D341Med (cell line): Measurements from ENCODE around the gene STK25.

Experiments
- DNase-seq: peaks from one replicate; pipeline ENCODE4 v3.0.0; 2012; ENCODE audit warnings: low spot score

STK25 gene

DNA sequence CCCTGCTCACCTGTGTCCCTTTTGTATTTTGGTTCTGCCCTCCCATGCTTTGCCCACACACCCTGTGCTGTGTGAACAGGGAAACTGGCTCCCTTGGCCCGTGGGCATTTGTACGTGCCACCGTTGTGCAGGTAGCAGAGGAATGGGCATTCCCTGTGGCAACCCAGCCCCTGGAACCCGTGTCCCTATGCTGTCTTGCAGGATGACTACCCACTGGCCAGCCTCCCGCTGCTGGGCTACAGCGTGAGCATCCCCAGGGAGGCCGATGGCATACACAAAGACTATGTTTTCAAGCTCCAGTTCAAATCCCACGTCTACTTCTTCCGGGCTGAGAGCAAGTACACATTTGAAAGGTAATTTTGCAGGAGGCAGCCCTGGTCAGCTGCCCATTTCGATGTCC, 15.3 kb downstream of the STK25 start:
- no peak for DNase-seq

DNA sequence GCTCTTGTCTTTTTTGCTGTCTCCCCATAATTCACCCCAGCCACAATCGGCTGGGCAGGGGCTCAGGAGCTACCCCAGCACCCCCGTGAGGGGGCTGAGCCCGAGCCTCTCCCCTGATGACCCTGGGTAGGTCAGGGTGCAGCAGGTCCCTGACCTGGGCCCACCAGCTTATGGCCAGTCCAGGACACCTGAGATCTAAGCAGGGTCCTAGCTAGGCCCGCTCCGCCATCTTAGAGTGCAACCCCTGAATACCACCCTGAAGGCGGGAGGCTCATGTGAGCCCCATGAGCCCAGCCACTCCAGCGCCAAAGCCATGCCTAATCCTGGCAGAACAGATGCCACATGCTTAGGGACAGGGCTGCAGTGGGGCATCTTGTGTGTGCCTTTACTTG, 16.2 kb downstream of the STK25 start:
- DNase-seq = no peak

DNA sequence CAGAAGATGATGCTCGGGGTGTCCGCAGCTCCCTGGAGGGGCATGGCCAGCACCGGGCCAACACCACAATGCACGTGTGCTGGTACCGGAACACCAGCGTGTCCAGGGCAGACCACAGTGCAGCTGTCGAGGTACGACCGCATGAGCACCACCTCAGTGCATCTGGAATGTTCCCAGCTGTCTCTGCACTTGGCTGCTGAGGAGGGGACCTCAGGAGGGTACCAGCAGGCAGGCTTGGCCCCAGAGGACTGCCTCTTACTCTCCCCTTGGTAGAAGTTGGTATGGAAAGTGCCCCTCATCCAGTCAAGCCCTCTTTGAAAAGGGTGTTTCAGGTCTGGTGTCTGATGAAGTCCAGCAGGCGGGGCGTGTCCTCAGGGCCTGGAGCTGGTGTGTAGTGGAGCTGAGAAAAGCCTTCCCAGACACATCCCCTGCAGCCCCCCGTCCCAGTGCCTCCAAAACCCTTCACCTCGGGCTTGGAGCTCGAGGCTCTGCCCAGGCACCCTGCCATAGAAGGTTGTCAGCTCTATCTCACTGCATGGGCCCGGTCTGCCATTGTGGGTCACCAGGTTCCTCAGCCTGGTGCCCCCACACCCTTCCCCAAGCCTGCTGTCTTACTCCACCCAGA, 16.7 kb downstream of the STK25 start:
- DNase-seq = no peak

DNA sequence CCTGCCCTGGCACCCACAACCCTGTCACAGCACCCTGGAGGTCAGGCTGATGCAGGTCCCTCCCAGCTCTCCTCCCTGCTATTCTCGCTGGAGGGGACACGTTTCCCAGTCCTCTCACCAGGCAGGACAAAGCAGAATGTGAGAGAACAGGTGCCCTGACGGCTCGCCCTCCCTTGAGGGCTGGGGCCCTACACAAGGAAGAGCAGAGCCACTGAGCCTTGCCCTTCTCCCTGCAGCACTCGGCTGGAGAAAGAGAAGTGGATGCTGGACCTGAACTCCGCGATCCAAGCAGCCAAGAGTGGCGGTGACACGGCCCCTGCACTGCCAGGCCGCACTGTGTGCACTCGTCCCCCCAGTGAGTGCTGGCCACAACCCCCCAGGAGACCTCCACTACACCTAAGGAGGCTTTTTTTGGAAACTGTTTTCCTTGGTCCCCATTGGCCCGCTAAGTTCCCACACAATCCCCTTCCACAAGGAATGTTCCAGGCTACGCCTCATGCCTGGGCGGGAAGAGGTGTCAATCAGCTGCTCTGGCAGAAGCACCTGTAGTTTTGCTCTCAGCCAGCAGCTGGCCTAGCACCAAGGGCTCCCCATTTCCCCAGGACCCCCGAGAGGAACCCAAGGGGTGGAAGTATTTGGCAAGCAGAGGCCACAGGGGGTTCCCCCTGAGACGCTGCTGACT, 17.4 kb downstream of the STK25 start:
- no peak for DNase-seq

DNA sequence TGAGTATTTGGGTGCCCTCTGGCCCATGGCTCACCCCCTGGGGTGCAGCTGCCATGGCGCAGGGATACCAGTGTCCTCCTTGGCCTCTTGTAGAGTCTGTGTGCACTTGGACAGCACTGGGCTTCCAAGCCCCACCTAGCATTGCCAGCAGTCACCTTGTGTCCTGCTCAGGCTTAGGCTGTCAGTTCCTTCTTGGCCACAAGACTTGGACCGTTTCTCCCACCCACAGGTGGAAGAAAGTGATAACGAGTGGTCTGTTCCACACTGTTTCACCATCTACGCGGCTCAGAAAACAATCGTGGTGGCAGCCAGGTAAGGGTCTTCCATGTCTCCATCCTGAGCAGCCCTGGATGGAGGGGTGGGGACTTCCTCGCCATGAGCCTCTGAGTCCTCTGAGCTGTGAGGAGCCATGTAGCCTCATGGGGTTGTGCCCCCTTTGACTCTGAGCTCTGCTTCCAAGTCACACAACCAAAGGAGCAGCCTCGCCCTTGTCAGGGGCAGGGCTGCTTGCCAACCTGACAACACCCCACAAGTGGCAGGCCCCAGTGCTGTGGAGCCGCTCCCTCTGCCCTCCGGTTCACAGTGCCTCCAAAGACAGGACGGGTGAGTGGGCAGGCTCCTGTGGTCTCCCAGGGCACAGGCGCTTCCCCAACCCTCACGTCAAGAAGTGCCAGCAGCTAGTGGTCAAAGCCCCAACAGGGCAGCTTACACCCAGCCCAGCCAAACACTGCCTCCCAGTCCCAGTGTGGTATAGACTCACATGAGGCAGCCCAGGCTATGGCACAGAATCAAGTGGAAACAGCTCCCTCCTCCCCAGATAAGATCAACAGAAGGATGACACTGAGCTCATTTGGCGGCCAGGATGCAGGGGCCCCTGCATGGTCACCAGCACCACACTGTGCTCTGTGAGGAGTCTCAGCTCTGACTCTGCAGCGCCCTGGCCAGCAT, 18.4 kb downstream of the STK25 start:
- no peak for DNase-seq

GRCh38 chr2:241489088-241489487, 19.3 kb downstream of the STK25 start:
- DNase-seq = no peak

- DNase-seq = no peak
Measured at GRCh38 chr2:241485172-241485911, 23.0 kb downstream of the STK25 start.

DNA sequence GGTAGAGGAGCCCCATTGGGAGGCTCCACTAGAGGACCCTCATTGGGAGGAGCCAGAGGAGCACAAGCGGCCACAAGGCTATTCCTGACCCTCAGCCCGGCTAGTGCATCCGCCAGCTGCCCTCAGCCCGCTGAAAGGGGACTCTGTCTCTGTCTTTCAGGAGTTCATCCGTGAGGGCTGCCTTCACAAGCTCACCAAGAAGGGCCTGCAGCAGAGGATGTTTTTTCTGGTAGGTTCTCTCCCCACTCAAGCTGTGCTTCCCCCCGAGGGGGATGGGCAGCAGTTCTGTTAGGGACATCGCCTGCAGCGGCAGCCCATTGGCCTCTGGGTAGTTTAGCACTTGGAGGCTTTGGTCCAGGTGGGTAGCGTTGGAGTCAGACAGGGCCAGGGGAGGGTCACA, 25.1 kb downstream of the STK25 start:
- DNase-seq = no peak

DNA sequence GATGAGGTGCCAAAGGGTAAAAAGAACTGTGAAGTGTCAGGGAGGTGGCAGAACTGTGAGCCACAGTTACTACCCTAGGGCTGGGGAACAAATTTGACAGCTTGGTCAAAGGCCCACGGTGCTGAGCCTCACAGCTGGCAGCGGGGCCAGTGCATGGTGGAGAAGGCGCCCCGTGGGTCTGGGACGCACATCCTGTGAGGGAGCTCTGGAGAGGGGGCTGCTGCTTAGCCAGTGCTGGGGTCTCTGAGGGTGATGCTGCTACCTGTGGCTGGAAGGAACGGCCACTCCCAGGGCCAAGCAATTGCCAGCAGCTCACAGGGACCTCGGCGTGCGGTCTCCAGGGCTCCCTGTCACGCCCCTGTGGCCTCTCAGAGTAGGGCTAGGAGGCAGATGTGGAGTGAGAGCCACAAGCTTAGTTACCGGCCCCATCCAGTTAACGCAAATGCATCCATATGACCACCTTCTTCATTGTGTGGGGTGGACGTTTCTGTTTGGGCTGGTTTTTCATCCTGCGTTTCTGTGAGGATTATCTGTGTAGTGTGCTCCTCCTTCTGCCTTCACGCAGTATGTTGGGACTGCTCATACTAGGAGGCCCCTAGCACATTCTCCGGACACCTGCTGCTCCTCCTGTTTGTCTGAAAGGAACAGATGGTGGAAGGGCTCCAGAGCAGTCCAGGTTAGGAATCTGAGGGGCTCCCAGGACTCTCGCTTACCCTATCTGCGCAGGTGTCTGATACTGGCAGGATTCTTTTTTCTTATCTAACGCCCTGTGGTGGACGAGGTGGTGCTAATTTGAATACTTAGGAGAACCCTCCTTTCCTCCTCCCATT, 26.0 kb downstream of the STK25 start:
- no peak for DNase-seq

- DNase-seq = no peak
Measured at GRCh38 chr2:241481687-241482086, 26.7 kb downstream of the STK25 start.

GRCh38 chr2:241479026-241479898, 29.1 kb downstream of the STK25 start:
- DNase-seq = no peak

DNA sequence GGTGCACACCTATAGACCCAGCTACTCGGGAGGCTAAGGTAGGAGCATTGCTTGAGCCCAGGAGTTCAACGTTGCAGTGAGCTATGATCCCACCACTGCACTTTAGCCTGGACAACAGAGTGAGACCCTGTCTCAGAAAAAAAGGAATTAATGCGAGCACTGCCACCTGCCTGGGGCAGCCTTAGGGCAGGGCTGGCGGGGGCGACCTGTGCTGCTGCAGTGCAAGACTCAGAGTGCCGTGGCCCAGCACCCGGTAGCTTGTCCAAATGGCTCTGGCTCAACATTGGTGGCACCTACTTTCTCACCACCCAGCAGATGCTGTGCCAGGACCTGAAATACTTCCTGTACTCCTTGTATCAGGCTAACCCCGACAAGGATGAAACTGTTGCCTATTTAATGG, 30.2 kb downstream of the STK25 start:
- DNase-seq = no peak

- DNase-seq = no peak
Measured at GRCh38 chr2:241475267-241475666, 33.1 kb downstream of the STK25 start.

- DNase-seq = no peak
Measured at GRCh38 chr2:241473399-241473798, 35.0 kb downstream of the STK25 start.

DNA sequence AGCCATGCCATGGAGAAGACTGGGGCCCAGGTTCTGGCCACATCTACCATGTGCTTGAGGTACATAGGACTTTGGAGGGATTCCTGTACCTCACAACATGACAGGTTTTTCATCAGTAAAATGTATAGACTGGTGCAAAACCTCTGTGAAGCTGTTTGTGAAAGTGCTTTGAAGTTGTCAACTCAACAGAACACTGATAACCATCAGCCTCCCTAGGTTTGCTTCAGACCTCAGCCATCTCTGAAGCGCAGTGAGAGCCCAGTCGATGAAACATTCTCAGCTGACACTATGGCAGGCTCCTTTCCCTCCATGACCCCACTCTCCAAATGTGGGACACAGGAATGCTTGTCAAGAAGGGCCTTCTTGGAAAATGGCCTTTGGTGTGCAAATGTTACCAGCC, 38.6 kb downstream of the STK25 start:
- DNase-seq = no peak

- no peak for DNase-seq
Measured at GRCh38 chr2:241468476-241468781, 40.0 kb downstream of the STK25 start.

GRCh38 chr2:241467777-241468475, 40.5 kb downstream of the STK25 start:
- no peak for DNase-seq

GRCh38 chr2:241466230-241466629, 42.2 kb downstream of the STK25 start:
- no peak for DNase-seq

GRCh38 chr2:241465543-241465942, 42.8 kb downstream of the STK25 start:
- no peak for DNase-seq
